H1 (cell line): ENCODE data around the gene PIGL. TPM values are rescaled to one million over a fixed set of nuclear protein-coding genes. Genes with fewer than 3 reads are reported as not detected.
A peak's percentile ranks its signal among the peaks of the same experiment; 100 is the strongest.

Experiments used
- CTCF ChIA-PET: fragments of 300-600 bp; sonication (Branson Sonifier 250); formaldehyde crosslinking; loops from one replicate; lab custom pipeline; 2021; ENCODE audit not compliant: partially characterized antibody; lab: Charles Lee
- POLR2A ChIA-PET: fragments of 300-600 bp; sonication (Branson Sonifier 250); formaldehyde crosslinking; loops from one replicate; lab custom pipeline; 2021; ENCODE audit warnings: inconsistent platforms; ENCODE audit not compliant: partially characterized antibody; lab: Charles Lee
- DNase-seq, 2 experiments: peaks; one replicate each; pipeline versions ENCODE4 v3.0.0 to v3.0.0-alpha.2; 2010 to 2022; ENCODE audit warnings: low spot score in 2 of 2, low read depth in 1 of 2, mixed read lengths in 1 of 2
- FAIRE-seq: peaks from 2 replicates; lab custom pipeline; 2011; peaks lifted over from hg19 to GRCh38; lab: Jason Lieb, UNC
- H2AFZ ChIP-seq: 2 replicates; pipeline ENCODE4 v1.8.1; 2012; ENCODE audit warnings: low read length, inconsistent platforms
- H2AK5ac ChIP-seq: 2 replicates; pipeline ENCODE4 v1.6.1; 2013; ENCODE audit warnings: low read depth, low read length
- H2BK120ac ChIP-seq: replicated peaks from 2 replicates; pipeline ENCODE3; 2013; ENCODE audit warnings: low read depth, low read length, inconsistent platforms
- H2BK12ac ChIP-seq: 2 replicates; pipeline ENCODE4 v1.6.1; 2013; ENCODE audit warnings: low read depth, low read length
- H2BK15ac ChIP-seq: 2 replicates; pipeline ENCODE4 v1.6.1; 2013; ENCODE audit warnings: low read length
- H2BK20ac ChIP-seq: 2 replicates; pipeline ENCODE4 v1.6.1; 2013; ENCODE audit warnings: low read length
- H2BK5ac ChIP-seq: 2 replicates; pipeline ENCODE4 v1.6.1; 2013; ENCODE audit warnings: low read depth, low read length
- H3K14ac ChIP-seq: 2 replicates; pipeline ENCODE4 v1.6.1; 2013; ENCODE audit warnings: inconsistent platforms; ENCODE audit not compliant: insufficient read length
- H3K18ac ChIP-seq: 2 replicates; pipeline ENCODE4 v1.6.1; 2013; ENCODE audit warnings: low read length; ENCODE audit errors: extremely low read depth
- H3K23ac ChIP-seq: 2 replicates; pipeline ENCODE4 v1.6.1; 2013; ENCODE audit warnings: inconsistent platforms; ENCODE audit not compliant: insufficient read length
- H3K23me2 ChIP-seq: 2 replicates; pipeline ENCODE4 v1.6.1; 2013; ENCODE audit warnings: low read depth, low read length
- H3K27ac ChIP-seq: 2 replicates; pipeline ENCODE4 v1.6.1; 2011; ENCODE audit warnings: low read depth, low read length, inconsistent platforms
- H3K27me3 ChIP-seq, 4 experiments: replicated peaks in 1 of 4; 1 replicate in 1 of 4; 2 replicates in 3 of 4; pipeline versions ENCODE4 v1.6.1 to v1.8.1; 2011 to 2013; ENCODE audit warnings: low read length in 3 of 4, mild to moderate bottlenecking in 3 of 4, inconsistent platforms in 2 of 4, mixed read lengths in 2 of 4, moderate library complexity in 1 of 4; ENCODE audit not compliant: control insufficient read depth in 3 of 4, insufficient read depth in 3 of 4; ENCODE audit errors: extremely low read depth in 1 of 4
- H3K36me3 ChIP-seq, 4 experiments: 2 replicates each; pipeline versions ENCODE4 v1.6.1 to v1.8.1; 2011 to 2013; ENCODE audit warnings: mild to moderate bottlenecking in 4 of 4, low read length in 3 of 4, moderate library complexity in 2 of 4, control low read depth in 1 of 4, inconsistent platforms in 1 of 4; ENCODE audit not compliant: insufficient read depth in 4 of 4, control insufficient read depth in 2 of 4
- H3K4ac ChIP-seq: replicated peaks from 2 replicates; pipeline ENCODE3; 2013; ENCODE audit warnings: low read length, low read depth, mixed read lengths, inconsistent platforms; ENCODE audit not compliant: insufficient read length
- H3K4me1 ChIP-seq, 4 experiments: replicated peaks in 1 of 4; 1 replicate in 1 of 4; 2 replicates in 3 of 4; pipeline versions ENCODE4 v1.6.1 to v1.8.1; 2011 to 2013; ENCODE audit warnings: low read length in 3 of 4, inconsistent platforms in 2 of 4, mixed read lengths in 1 of 4; ENCODE audit not compliant: insufficient read depth in 4 of 4, control insufficient read depth in 3 of 4
- H3K4me2 ChIP-seq, 2 experiments: 2 replicates each; pipeline versions ENCODE4 v1.6.1 to v1.8.1; 2011 to 2013; ENCODE audit warnings: low read depth in 2 of 2, low read length in 2 of 2, control low read depth in 1 of 2, inconsistent platforms in 1 of 2, mild to moderate bottlenecking in 1 of 2; ENCODE audit not compliant: insufficient read depth in 1 of 2
- H3K4me3 ChIP-seq, 4 experiments: fragments of 200-600, 300-600 bp in 1 of 4; sonication (generic), shearing (Covaris generic), sonication (Bioruptor Twin) in 1 of 4; 2 replicates each; pipeline versions ENCODE4 v1.5.1 to v1.8.1; 2011 to 2016; ENCODE audit warnings: low read length in 4 of 4, low read depth in 3 of 4, control low read depth in 2 of 4, inconsistent platforms in 2 of 4, mild to moderate bottlenecking in 2 of 4, mixed read lengths in 1 of 4, moderate library complexity in 1 of 4; ENCODE audit not compliant: insufficient read depth in 2 of 4; ENCODE audit errors: extremely low read depth in 1 of 4
- H3K56ac ChIP-seq: replicated peaks from 2 replicates; pipeline ENCODE3; 2013; ENCODE audit warnings: low read depth, mild to moderate bottlenecking, mixed read lengths, low read length, inconsistent platforms; ENCODE audit not compliant: insufficient read length
- H3K79me1 ChIP-seq: 2 replicates; pipeline ENCODE4 v1.6.1; 2013; ENCODE audit warnings: low read depth, low read length, control low read depth
- H3K79me2 ChIP-seq, 2 experiments: 2 replicates each; pipeline versions ENCODE4 v1.6.1 to v1.8.1; 2012 to 2013; ENCODE audit warnings: low read length in 2 of 2, mild to moderate bottlenecking in 2 of 2, inconsistent platforms in 1 of 2; ENCODE audit not compliant: insufficient read depth in 2 of 2, control insufficient read depth in 1 of 2
- H3K9ac ChIP-seq, 4 experiments: replicated peaks in 1 of 4; 1 replicate in 1 of 4; 2 replicates in 3 of 4; pipeline versions ENCODE4 v1.6.1 to v1.8.1; 2011 to 2013; ENCODE audit warnings: low read depth in 3 of 4, low read length in 3 of 4, control low read depth in 2 of 4, mild to moderate bottlenecking in 2 of 4, moderate library complexity in 2 of 4, inconsistent platforms in 1 of 4; ENCODE audit errors: extremely low read depth in 1 of 4
- H3K9me3 ChIP-seq, 2 experiments: 2 replicates each; pipeline versions ENCODE4 v1.6.1 to v1.8.1; 2012 to 2013; ENCODE audit warnings: mild to moderate bottlenecking in 2 of 2, moderate library complexity in 2 of 2, control low read depth in 1 of 2, inconsistent platforms in 1 of 2, low read depth in 1 of 2, low read length in 1 of 2, mixed read lengths in 1 of 2; ENCODE audit not compliant: insufficient read depth in 2 of 2
- H4K20me1 ChIP-seq, 2 experiments: replicated peaks in 1 of 2; 2 replicates each; pipeline versions ENCODE3 to v1.8.1; 2011 to 2013; ENCODE audit warnings: inconsistent platforms in 2 of 2, low read length in 2 of 2, mild to moderate bottlenecking in 1 of 2; ENCODE audit not compliant: insufficient read depth in 2 of 2, control insufficient read depth in 1 of 2
- H4K5ac ChIP-seq: 2 replicates; pipeline ENCODE4 v1.6.1; 2013; ENCODE audit warnings: low read length, low read depth, mixed read lengths, inconsistent platforms; ENCODE audit not compliant: insufficient read length
- H4K8ac ChIP-seq: 2 replicates; pipeline ENCODE4 v1.8.0; 2013; ENCODE audit warnings: mild to moderate bottlenecking, moderate library complexity, low read length, inconsistent platforms; ENCODE audit not compliant: insufficient read depth; ENCODE audit errors: extremely low read depth
- H4K91ac ChIP-seq: replicated peaks from 2 replicates; pipeline ENCODE3; 2013; ENCODE audit warnings: low read length, mixed read lengths, inconsistent platforms; ENCODE audit not compliant: insufficient read length
- BACH1 ChIP-seq: IDR thresholded peaks from 2 replicates; pipeline ENCODE4 v1.6.1; 2012; ENCODE audit warnings: low read length, improper control_type of control experiment
- BRCA1 ChIP-seq: IDR thresholded peaks from 2 replicates; pipeline ENCODE4 v1.6.1; 2012; ENCODE audit warnings: low read depth, low read length, improper control_type of control experiment
- CBX5 ChIP-seq: fragments of 300-800, 300-1000 bp; sonication (generic); IDR thresholded peaks from 2 replicates; pipeline ENCODE4 v1.7.1; 2016; ENCODE audit warnings: antibody characterized with exemption, low read length, low read depth
- CTCF ChIP-seq, 3 experiments: IDR thresholded peaks; 1 replicate in 2 of 3; 2 replicates in 1 of 3; pipeline versions ENCODE4 v1.5.1 to v1.6.1; 2011; ENCODE audit warnings: low read length in 3 of 3, mild to moderate bottlenecking in 3 of 3, inconsistent platforms in 2 of 3, low read depth in 1 of 3, moderate library complexity in 1 of 3; ENCODE audit not compliant: insufficient read depth in 1 of 3; ENCODE audit errors: control extremely low read depth in 1 of 3
- EZH2 ChIP-seq: fragments of 200-600 bp; sonication (generic); IDR thresholded peaks from 2 replicates; pipeline ENCODE4 v1.7.1; 2012; ENCODE audit warnings: low read depth, mild to moderate bottlenecking, moderate library complexity, low read length, inconsistent platforms; ENCODE audit not compliant: severe bottlenecking
- JUN ChIP-seq: IDR thresholded peaks from 2 replicates; pipeline ENCODE4 v1.6.1; 2011; ENCODE audit warnings: low read depth, mild to moderate bottlenecking, improper control_type of control experiment, low read length
- JUND ChIP-seq: IDR thresholded peaks from 2 replicates; pipeline ENCODE4 v1.6.1; 2011; ENCODE audit warnings: mild to moderate bottlenecking, improper control_type of control experiment, low read length
- RFX5 ChIP-seq: IDR thresholded peaks from 2 replicates; pipeline ENCODE4 v1.6.1; 2011; ENCODE audit warnings: low read depth, low read length, improper control_type of control experiment, borderline replicate concordance
- TBP ChIP-seq: IDR thresholded peaks from 2 replicates; pipeline ENCODE4 v1.6.1; 2011; ENCODE audit warnings: low read depth, low read length, improper control_type of control experiment
- YY1 ChIP-seq: IDR thresholded peaks from 2 replicates; pipeline ENCODE4 v1.6.1; 2011; ENCODE audit warnings: low read depth, mild to moderate bottlenecking, low read length
- ZNF274 ChIP-seq: IDR thresholded peaks from 2 replicates; pipeline ENCODE4 v1.7.0; 2012; ENCODE audit warnings: low read length, borderline replicate concordance; ENCODE audit errors: extremely low read depth
- WGBS, 2 experiments: shearing (Covaris generic) in 1 of 2; methylation state at CpG; one replicate each; pipeline versions ENCODE4 v1.1.6 to v1.1.7; 2013 to 2015; ENCODE audit warnings: low lambda C conversion rate in 2 of 2, mixed read lengths in 2 of 2, inconsistent platforms in 1 of 2, low coverage in 1 of 2, missing lambda C conversion rate in 1 of 2; ENCODE audit not compliant: insufficient replicate concordance in 2 of 2, insufficient coverage in 1 of 2, insufficient read length in 1 of 2; ENCODE audit errors: extremely low coverage in 1 of 2, missing lambda C conversion rate in 1 of 2; 5-methylcytosine and 5-hydroxymethylcytosine counted together
- polyA plus RNA-seq, 7 experiments: library from polyadenylated mRNA; depleted of rRNA in 3 of 7; stranded (reverse) in 5 of 7; unstranded in 2 of 7; fragments of >200 nt in 5 of 7; fragments of 200-250 nt in 2 of 7; gene quantifications; 1 replicate in 5 of 7; 2 replicates in 1 of 7; 4 replicates in 1 of 7; pipeline versions ENCODE4 v1.2.1 to v1.2.3, GENCODE V29; 2011 to 2013; ENCODE audit warnings: missing spikeins in 2 of 7, mixed read lengths in 2 of 7
- total RNA-seq: library from RNA; stranded (reverse); fragmentation: NEBNext Ultra II Directional; extraction: Animal tissue kit (Norgen Biotek cat#: 25700); gene quantifications from 2 replicates; pipeline ENCODE4 v1.2.1, GENCODE V29; 2021

PIGL gene
- total and polyA plus RNA-seq, 2 of the 8 experiments (the other 6 are each of a cell fraction or from before 2014, with no cell fraction given): 28.4 to 30.8 TPM

- H3K79me2 ChIP-seq: peaks cover 0 to 28% of the 10 kb centered on the region in 2 experiments; a peak in 2 of 4 replicates
- CTCF ChIA-PET: interaction anchor here (0.9 to 1.5 kb wide), 2 partner anchors 10 to 24 kb away, joined by 3 read pairs; no protein-coding TSS in a partner anchor
- TF ChIP-seq JUND (no peak), RFX5 (no peak), BRCA1 (no peak), CBX5 (no peak), JUN (no peak), EZH2 (no peak), BACH1 (no peak), ZNF274 (no peak), YY1 (no peak), TBP (no peak), CTCF (IDR thresholded peaks at IDR 0.05; ENCODE audit: control extremely low read depth in 1 of 3, insufficient read depth in 1 of 3, low read depth in 1 of 3, low read length in 3 of 3) (no peak)
Observed at GRCh38 chr17:16354585-16354984, 137.6 kb downstream of the PIGL start.

More at GRCh38 chr17:16354585-16354984, 137.6 kb downstream of the PIGL start:
- Histone ChIP-seq H3K36me3 (peaks cover 2 to 4% (median 3%) of the 10 kb centered on the region in 4 experiments; a peak in 5 of 8 replicates), H4K8ac (no peak overlapping the region), H3K4me3 (no peak overlapping the region), H4K91ac (no peak overlapping the region), H2AFZ (no peak overlapping the region), H3K4me1 (0 out of 7 replicates have a peak, but pooled peaks cover 0 to 2% (median 0%) of the 10 kb centered on the region in 4 experiments), H3K23me2 (peaks cover 2% of the 10 kb centered on the region; the same call in 1 of the 2 replicates), H4K5ac (no peak overlapping the region), H2BK5ac (no peak overlapping the region), H3K9ac (no peak overlapping the region), H3K56ac (no peak overlapping the region), H3K14ac (no peak overlapping the region), H3K79me1 (no peaks in the 10 kb centered on the region), H4K20me1 (no peaks in the 10 kb centered on the region), H3K9me3 (no peaks in the 10 kb centered on the region), H2BK120ac (no peak overlapping the region), H2BK12ac (no peak overlapping the region), H3K27ac (no peak overlapping the region), H2BK15ac (0 out of 2 replicates have a peak overlapping the region, but pooled peaks have one; percentile 88), H2AK5ac (no peak overlapping the region), H2BK20ac (no peak overlapping the region), H3K27me3 (no peaks in the 10 kb centered on the region; a peak in 1 of 7 replicates), H3K4ac (no peak overlapping the region), H3K18ac (no peak overlapping the region), H3K4me2 (no peak overlapping the region), H3K23ac (no peak overlapping the region)
- DNase-seq (no peak), FAIRE-seq (no peak)
- POLR2A ChIA-PET: interaction anchor here (0.7 to 6.7 kb wide), 4 partner anchors 13 to 87 kb away, joined by 3 to 71 read pairs (median 4); no protein-coding TSS in a partner anchor
- WGBS, 2 experiments: 91% methylated on average over 9 of the region's 14 CpGs; no CpG with 5 or more reads in 1 of the 2 experiments
